NCI-H2171 (cell line): ENCODE results near the gene RRBP1.

Experiments
- DNase-seq: peaks from one replicate; lab custom pipeline; 2025; lab: John Stamatoyannopoulos, UW

RRBP1 gene

DNA sequence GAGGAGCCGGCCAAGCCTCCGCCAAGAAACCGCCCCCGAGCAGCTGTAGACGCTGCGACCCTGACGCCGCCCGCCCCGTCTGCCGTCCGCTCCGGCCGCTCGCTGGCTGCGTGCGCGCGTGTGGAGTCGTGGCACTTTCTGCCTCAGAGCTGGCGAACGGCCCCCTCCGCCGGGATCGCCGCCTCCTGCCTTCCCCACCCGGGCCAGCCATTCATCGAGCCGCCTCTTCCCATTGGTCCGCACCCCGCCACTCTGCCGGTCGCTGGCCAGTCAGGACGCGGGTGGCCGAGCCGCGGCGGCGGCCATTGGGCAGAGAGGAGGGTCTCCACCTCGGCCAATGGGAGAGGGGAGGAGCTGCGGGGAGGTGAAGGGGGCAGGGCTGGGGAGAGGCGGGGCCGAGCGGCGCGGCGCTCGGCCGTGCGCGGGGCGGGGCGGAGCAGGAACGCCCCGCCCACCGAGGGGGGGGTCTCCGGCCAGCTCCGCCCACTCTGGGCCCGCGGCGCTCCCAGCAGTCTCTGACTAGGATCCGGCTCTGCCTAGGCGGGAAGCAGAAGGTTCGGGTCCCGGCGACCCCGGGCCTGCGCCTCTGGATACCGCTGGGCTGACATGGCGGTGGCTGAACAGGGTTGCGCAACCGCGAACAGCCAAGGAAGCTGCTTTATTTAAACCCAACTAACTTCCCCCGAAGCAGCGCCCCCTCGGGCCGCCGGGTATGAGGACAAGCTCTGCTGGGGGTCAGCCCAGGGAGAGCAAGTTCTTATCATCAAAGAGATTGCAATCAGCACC is at the start of gene RRBP1:
Gene RRBP1, minus strand, starts transcription at position 140 of the 786 bp plus-strand sequence. CDS start 21,735 bp downstream, outside the sequence.
- peak; percentile 98 for DNase-seq

- no peak for DNase-seq
Observed at GRCh38 chr20:17731233-17731632, 49.2 kb upstream of the RRBP1 start.

DNA sequence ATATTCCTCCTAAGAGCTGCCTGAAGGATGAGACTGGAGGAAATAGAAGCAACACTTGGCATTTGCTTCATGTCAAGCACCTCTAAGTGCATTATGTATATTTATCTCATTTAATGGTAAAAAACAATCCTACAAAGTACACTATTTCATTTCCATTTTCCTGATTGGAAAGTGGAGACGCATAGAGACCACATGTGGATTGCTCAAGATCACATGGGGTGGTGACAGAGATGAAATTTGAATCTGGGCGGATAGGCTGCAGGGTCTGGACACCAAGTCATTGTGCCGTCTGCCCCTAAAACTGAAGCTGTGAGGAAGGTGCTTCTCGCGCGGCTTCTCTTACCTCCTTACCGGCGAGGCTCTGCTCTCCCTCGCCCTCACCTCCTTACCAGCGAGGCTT is 48.0 kb upstream of the RRBP1 start:
- DNase-seq, result no peak

DNA sequence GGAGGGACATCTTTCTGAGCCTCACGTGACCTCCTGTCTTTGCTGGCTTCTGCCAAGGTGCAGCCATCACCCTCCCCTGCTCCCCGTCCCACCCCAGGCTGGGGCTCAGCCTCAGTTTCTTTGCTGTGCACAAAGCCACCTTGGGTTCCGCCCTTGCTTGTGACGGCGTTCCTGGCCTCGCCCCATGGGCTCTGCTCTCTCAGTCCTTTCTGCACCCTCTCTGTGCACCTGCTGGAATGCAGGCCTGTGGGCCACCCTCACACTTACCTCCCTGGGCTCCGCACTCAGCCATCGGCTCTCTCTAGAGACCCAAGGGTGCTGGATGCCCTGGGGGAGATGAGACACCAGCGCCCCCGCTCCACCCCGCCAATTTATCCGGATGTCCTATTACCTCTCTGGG is 46.0 kb upstream of the RRBP1 start:
- no peak for DNase-seq

DNA sequence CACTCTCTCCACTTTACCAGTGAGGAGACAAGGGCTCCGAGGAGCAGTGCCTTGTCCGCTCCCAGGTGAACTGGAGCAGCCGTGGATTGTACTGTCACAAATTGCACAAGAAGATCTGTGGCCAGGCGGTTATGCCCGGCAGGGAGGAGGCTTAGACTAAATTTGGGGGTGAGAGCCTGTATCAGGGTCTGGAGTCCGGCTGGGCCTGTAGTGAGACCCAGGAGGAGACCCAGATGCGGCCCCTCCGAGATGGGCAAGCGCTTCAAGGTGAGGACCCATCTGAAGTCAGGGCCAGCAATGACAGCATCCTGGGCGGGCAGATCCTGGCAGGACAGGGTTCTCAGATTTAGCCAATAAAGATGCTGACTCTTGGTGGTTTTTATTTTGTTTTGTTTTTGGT is 45.3 kb upstream of the RRBP1 start:
- no peak for DNase-seq

- DNase-seq, result no peak
Observed at GRCh38 chr20:17726902-17727301, 44.9 kb upstream of the RRBP1 start.

DNA sequence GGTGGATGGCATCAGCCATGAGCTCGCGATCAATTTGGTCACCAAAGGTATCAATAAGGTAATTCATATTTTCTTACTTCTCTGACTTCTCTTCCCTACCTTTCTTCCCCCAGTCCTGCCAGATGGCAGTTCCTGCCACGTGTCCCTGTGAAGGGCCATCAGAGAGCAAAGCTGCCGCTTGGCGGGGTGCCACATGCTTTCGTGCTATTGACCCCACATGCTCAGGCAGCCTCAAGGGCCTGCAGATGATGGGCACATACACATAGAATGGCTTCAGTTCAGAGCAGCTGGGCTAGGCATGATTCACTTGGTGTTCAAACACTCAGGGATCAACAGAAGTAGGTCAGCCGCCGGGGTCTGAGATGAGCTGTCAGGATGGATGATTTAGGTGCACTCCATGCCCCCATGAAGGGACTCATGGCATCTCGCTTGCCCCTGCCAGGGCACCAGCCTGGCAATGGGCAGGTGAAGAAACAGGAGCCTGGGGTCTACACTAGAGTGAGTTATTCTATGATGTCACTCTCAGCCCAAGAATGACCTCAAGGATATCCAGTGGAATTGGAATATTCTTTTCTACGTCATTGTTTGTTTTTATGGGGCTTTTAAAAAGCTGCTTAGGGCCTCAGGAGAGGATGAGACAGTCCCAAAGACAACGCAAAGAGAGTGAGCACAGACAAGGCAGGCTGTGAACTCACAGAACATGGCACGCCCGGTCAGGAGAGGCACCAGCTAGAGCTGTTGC is 43.2 kb upstream of the RRBP1 start:
- DNase-seq, result peak; percentile 85

- DNase-seq, result no peak
Observed at GRCh38 chr20:17723301-17723691, 41.3 kb upstream of the RRBP1 start.

- no peak for DNase-seq
Observed at GRCh38 chr20:17722493-17723300, 40.7 kb upstream of the RRBP1 start.

DNA sequence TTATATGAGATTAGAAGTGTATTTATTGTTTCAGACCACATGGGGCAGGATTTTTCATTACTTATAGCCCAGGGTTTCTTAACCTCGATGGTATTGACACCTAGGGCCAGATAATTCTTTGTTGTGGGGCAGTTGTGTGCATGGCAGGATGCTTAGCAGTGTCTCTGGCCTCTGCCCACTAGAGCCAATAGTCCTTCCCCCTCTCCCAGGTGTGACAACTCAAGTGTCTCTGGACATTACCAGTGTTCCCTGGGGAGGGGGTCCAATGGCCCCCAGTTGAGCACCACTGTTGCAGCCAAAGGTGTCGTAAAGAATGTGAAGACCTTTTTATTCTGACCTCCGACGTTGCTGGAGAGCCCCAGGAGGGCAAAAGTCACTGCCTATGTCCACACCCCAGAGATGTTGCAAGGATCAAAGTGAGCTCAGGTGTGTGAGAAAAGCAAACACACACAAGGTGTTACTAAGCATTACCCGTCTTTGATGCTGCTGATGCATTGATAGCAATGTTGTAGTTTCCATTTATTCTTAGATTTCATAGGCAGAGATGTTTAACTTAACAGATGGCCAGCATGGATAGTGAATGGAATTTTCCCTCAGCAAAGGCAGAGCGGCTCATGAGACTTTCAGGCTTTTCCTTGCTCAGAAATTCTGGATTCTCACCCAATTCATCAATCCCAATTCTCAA is 39.9 kb upstream of the RRBP1 start:
- DNase-seq, result no peak

- no peak for DNase-seq
Observed at GRCh38 chr20:17720755-17721154, 38.7 kb upstream of the RRBP1 start.

- DNase-seq, result no peak
Observed at GRCh38 chr20:17716331-17716730, 34.3 kb upstream of the RRBP1 start.

DNA sequence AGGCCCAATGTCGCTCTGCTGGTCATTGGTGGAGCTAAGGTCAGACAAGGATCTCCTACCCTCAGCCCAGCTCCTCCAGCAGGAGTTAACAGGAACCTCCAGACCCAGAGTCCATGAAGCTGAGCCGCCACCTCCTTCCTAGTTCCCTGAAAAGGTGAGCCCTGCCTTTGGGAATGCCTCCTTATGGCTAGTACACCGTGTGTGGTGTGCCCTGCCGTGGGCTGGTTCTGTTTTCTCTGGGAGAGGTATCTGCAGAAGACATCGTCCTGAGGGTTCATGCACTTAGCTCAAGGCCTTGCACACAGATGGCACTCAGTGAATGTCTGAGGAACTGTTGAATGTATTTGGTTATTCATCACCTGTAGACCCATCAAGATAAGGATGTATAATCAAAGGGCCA is 33.0 kb upstream of the RRBP1 start:
- DNase-seq, result no peak

DNA sequence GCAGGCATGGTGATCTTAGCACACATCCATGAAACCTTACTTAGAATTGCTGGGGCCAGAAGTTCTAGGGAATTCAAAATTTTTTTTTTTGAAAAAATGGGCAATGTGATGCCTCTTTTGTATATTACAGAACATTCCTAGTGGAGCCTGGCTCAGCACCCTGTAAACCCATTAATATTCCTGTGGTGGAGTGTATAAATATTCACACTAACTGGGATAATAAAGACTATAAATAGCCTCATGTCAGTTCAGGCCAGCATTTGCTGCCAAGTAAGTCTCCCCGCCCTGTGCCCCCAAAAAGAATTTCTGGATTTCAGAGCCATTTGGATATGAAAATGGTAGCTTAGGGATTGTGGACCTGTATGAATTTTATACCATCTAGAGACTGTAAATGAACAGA is 32.6 kb upstream of the RRBP1 start:
- no peak for DNase-seq

- DNase-seq, result no peak
Observed at GRCh38 chr20:17712708-17713107, 30.7 kb upstream of the RRBP1 start.

DNA sequence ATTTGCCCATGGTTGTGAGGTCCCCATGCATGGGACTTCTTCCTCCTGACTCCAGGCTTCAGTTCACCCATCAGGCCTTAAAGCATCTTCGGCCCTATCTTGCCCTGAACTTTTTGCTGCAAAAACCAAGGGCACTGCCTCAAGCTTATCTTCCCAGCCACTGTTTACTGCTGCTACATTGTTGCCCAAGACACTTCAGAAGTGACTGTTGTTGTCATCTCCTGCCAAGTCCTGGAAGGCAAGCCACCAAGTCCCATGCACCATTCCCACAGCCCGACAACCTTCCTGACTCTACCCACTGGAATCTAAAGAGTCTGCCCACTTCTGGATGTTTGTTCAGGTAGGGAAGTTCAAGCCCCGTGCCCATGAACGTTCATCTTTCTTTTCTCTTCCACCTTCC is 30.2 kb upstream of the RRBP1 start:
- DNase-seq, result no peak

GRCh38 chr20:17711267-17711627 is 29.2 kb upstream of the RRBP1 start:
- DNase-seq, result no peak

- no peak for DNase-seq
Observed at GRCh38 chr20:17710379-17711266, 28.6 kb upstream of the RRBP1 start.

GRCh38 chr20:17709361-17710293 is 27.6 kb upstream of the RRBP1 start:
- DNase-seq, result no peak
